GM18499 (cell line): Measurements from ENCODE around the gene TRAPPC10.

Experiments
- ATAC-seq: cut with Tn5 transposase; IDR thresholded peaks from one replicate; pipeline ENCODE4 v1.9.1; 2021; ENCODE audit warnings: moderate number of reproducible peaks; ENCODE audit not compliant: insufficient read depth, unreplicated experiment

TRAPPC10 gene

GRCh38 chr21:44002511-44002910 is 9.6 kb upstream of the TRAPPC10 start:
- no peak for ATAC-seq

- ATAC-seq, result no peak
These were observed 8.7 kb upstream of the TRAPPC10 start for GRCh38 chr21:44003307-44003966.

GRCh38 chr21:44005071-44005470 is 7.0 kb upstream of the TRAPPC10 start:
- ATAC-seq, result no peak

- no peak for ATAC-seq
These were observed 6.5 kb upstream of the TRAPPC10 start for GRCh38 chr21:44005593-44005992.

- ATAC-seq, result no peak
These were observed 6.0 kb upstream of the TRAPPC10 start for GRCh38 chr21:44006017-44006619.

GRCh38 chr21:44006656-44007055 is 5.5 kb upstream of the TRAPPC10 start:
- ATAC-seq, result no peak

GRCh38 chr21:44010429-44010828 is 1.7 kb upstream of the TRAPPC10 start:
- no peak for ATAC-seq

GRCh38 chr21:44011123-44011522 is 986 bp upstream of the TRAPPC10 start:
- ATAC-seq, result no peak

- no peak for ATAC-seq
These were observed 618 bp downstream of the TRAPPC10 start for GRCh38 chr21:44012474-44013379.

GRCh38 chr21:44013380-44014088 is 1.4 kb downstream of the TRAPPC10 start:
- no peak for ATAC-seq

- ATAC-seq, result no peak
These were observed 5.5 kb downstream of the TRAPPC10 start for GRCh38 chr21:44017601-44018000.

GRCh38 chr21:44018127-44018526 is 6.0 kb downstream of the TRAPPC10 start:
- no peak for ATAC-seq

GRCh38 chr21:44018813-44019567 is 6.9 kb downstream of the TRAPPC10 start:
- no peak for ATAC-seq

GRCh38 chr21:44019568-44019958 is 7.5 kb downstream of the TRAPPC10 start:
- ATAC-seq, result no peak

GRCh38 chr21:44020551-44020950 is 8.4 kb downstream of the TRAPPC10 start:
- ATAC-seq, result no peak

- ATAC-seq, result no peak
These were observed 9.0 kb downstream of the TRAPPC10 start for GRCh38 chr21:44021064-44021463.

GRCh38 chr21:44024257-44024656 is 12.1 kb downstream of the TRAPPC10 start:
- no peak for ATAC-seq

- no peak for ATAC-seq
These were observed 12.8 kb downstream of the TRAPPC10 start for GRCh38 chr21:44024887-44025353.

GRCh38 chr21:44027607-44028286 is 15.6 kb downstream of the TRAPPC10 start:
- ATAC-seq, result no peak
